HG02759 (cell line): ENCODE measurements around the gene NOP9.
"Not testable (repeated sequence)": the region's sequence is repeated elsewhere in the genome, so short reads cannot be mapped to it uniquely, and the experiment has no call there.

Source experiments
- ATAC-seq: cut with Tn5 transposase; IDR thresholded peaks from one replicate; pipeline ENCODE4 v1.9.1; 2021; ENCODE audit warnings: mild to moderate bottlenecking, moderate library complexity; ENCODE audit not compliant: unreplicated experiment

The NOP9 gene

DNA sequence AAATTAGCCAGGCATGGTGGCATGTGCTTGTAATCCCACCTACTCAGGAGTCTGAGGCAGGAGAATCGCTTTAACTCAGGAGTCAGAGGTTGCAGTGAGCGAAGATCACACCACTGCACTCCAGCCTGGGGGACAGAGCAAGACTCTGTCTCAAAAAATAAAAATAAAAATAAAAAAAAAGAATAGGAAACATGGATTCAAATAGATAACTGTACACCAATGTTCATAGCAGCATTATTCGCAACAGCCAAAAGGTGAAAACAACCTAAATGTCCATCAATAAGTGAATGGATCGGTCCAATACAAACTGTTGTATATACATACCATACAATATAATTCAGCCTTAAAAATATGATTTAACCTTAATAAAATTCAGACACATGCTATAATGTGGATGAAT, 43.2 kb downstream of the NOP9 start:
- no peak for ATAC-seq

DNA sequence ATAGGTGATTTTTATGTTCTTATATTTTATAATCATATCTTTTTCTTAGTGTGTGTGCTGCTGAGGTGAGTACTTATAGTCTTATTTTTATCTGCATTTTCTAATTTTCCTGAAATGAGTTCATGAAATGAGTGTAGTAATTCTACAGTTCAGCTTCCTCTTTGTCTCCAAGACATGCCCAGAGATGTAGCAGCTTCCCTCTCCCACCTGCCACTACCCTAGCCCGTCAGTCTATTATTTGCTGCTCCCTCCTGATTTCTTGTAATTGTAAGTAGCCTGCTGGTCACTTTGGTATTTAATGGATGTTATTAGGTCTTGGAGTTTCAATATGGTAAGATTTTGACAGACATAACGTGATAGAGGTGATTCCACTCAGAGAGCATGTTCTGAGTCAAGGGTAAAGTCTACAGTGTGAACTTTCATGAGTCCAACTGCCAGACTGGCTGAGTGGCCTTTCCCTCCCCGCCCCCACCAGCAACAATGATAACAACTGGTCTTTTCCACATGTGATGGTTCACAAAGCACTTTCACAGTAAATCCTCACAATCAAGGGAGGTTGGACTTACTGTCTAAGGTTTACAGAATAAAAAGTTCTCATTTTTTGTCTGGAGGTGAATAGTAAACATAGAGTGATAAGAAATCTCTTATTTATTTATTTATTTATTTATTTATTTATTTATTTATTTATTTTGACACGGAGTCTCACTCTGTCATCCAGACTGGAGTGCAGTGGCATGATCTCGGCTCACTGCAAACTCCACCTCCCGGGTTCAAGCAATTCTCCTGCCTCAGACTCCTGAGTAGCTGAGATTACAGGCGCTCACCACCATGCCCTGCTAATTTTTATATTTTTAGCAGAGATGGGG, 44.4 kb downstream of the NOP9 start:
- ATAC-seq = no peak

DNA sequence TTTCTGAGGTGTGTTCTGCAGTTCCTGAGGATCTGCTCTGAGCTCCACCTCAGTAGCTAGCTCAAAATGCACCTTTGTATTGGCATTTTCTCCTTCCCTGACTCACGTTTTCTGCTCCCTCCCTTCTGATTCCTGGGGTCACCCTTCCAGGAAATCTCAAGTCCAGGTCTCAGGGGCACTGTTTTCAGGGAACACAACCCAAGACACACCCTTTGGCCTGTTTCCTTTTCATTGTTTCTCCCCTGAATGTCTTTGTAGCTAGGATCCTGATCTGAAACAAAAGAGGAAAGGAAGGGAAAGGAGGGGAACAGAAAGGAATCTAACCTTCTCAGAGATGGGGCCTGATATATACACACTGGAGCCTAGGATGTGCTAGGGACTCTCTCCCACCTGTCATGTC, 47.5 kb downstream of the NOP9 start:
- ATAC-seq = no peak

DNA sequence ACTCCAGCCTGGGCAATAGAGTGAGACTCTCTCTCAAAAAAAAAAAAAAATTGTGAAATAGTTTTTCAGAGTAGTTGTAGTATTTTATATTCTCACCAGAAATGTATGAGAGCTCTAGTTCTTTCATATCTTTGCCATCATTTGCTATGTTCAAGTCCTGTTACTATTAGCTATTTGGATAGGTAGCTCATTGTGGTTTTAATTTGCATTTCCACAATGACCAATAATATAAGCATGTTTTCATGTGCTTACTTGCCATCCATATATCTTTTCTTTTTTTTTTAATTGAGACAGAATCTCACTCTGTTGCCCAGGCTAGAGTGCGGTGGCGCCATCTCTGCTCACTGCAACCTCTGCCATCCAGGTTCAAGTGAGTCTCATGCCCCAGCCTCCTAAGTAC, 48.5 kb downstream of the NOP9 start:
- ATAC-seq = no peak

DNA sequence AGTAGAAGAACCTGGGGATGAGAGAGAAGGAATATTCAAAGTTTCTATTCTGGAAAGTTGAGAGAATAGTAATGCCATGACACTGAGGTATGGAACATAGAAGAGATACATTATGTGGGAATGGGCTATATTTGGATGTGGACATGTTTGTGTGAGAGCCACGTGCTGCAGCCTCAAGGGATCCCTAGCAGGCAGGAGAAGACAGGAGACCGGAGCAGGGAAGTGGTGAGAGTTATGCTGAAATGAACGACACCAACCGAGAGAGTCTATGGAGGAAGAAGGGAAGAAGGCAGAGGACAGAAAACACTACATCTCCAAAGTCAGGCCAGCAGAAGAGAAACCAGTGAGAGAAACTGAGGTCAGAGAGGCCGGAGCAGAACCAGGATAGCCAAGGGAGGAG, 50.1 kb downstream of the NOP9 start:
- no peak for ATAC-seq

DNA sequence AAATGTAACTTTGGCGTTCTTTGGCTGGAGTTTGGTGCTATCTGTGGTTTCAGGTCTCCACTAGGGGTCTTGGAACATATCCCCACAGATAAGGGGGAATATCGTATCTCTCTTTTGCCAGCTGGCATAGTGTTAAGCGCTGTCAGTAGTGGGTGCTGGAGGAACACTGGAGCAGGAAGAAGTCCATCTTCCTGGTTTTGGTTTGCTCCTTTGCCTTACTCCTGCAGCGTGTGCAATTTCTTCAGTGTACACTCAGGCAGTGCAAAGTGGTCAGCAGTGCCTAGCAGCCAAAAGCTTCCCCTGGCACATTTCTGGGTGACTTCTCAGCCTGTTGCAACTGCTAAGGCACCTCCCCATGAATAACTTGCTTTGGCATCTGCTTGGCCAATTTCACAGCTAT, 51.9 kb downstream of the NOP9 start:
- no peak for ATAC-seq

DNA sequence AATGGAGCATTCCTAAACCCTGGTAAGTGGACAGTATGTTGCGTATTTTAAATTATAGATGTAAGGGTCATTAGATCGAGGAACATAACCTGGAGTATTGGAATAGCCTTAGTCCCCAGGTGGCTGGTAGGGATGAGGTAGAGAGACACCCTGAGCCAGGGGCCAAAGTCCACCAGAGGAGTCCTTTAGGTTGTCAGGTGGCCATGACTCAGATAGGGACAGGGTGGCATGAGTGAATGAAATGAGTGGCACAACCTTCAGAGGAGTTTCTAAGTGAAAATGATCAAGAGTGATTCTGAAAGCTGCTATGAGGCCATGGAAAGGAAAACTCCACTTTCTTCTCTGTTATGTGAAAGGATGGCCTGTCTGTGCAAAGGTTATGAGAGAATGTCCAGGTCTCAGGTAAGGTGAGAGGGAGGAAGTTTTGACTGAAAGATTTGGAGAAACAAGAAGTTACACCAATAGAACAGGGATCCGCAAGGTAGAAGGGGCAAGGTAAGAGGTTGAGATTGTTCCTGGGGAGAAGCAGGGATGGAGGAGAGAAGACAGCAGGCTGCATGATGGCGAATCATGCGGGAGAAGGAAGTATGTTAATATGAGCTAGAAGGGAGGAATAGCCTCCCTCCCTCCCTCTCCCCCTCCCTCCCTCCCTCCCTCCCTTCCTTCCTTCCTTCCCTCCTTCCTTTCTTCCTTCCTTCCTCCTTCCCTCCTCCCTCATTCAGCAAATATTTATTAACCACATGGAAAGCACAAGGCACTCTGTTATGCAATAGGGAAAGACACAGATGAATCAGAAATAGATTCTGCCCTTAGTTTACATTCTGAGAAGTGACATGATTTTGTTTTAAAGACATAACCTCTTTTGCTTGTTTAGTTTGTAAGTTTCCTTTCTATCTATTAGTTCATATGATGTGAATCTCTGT, 54.2 kb downstream of the NOP9 start:
- no peak for ATAC-seq

DNA sequence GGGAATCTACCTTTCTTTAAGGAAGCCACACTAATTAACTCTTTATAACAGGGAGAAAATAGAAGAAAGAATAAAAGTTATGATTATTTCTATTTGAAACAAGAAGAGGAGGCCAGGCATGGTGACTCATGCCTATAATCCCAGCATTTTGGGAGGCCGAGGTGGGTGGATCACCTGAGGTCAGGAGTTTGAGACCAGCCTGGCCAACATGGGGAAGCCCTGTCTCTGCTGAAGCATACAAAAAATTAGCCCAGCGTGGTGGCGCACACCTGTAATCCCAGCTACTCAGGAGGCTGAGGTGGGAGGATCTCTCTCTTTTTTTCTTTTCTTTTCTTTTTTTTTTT, 54.8 kb downstream of the NOP9 start:
- not testable (repeated sequence) for ATAC-seq

DNA sequence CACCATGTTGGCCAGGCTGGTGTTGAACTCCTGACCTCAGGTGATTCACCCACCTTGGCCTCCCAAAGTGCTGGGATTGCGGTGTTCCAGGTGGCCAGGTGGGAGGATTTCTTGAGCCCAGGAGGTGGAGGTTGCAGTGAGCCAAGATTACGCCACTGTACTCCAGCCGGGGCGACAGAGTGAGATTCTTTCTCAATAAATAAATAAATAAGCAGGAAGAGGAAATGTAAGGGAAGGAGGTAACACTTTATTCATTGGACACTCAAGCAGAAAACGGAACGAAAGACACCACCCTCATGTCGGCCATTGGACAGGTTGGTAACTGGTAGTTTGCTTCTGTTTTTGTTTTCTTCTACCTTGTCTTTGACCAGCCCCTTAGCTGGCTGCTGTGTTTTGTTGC, 55.4 kb downstream of the NOP9 start:
- ATAC-seq = no peak

DNA sequence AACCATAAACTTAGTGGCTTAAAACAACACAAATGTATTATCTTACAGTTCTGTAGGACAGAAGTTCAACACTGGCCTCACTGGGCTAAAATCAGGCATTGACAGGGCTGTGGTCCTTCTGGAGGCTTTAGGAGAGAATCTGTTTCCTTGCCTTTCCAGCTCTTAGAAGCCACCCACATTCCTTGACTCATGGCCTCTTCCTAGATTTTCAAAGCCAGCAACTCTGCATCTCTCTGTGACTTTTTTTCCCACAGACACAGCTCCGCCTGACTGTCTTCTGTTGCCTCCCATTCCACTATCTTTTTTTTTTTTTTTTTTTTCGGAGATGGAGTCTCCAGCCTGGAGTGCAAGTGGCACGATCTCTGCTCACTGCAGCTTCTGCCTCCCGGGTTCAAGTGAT, 56.6 kb downstream of the NOP9 start:
- no peak for ATAC-seq
